DOHH2 (cell line): Measurements from ENCODE around the gene MACROD2.

ENCODE experiments used
- H3F3A ChIP-seq: fragments of 200-600 bp; sonication (generic), shearing (Covaris generic); 2 replicates; pipeline ENCODE4 v1.6.0; 2016; ENCODE audit warnings: antibody characterized with exemption, mild to moderate bottlenecking; ENCODE audit not compliant: control insufficient read depth, insufficient read depth
- H3K27ac ChIP-seq: fragments of 200-600 bp; sonication (generic); 2 replicates; pipeline ENCODE4 v1.5.1; 2014; ENCODE audit warnings: low read depth, mild to moderate bottlenecking, low read length, moderate library complexity
- H3K27me3 ChIP-seq: fragments of 200-600 bp; sonication (generic); 2 replicates; pipeline ENCODE4 v1.6.1; 2014; ENCODE audit warnings: mild to moderate bottlenecking, low read length, mixed read lengths; ENCODE audit not compliant: control insufficient read depth
- H3K36me3 ChIP-seq: fragments of 200-600 bp; sonication (generic); 2 replicates; pipeline ENCODE4 v1.6.1; 2014; ENCODE audit warnings: mild to moderate bottlenecking, low read length, moderate library complexity, mixed read lengths; ENCODE audit not compliant: control insufficient read depth
- H3K4me1 ChIP-seq: fragments of 200-600 bp; sonication (generic); 2 replicates; pipeline ENCODE4 v1.6.1; 2014; ENCODE audit warnings: mild to moderate bottlenecking, low read length, mixed read lengths; ENCODE audit not compliant: control insufficient read depth
- H3K4me2 ChIP-seq: fragments of 200-600 bp; sonication (generic); 2 replicates; pipeline ENCODE4 v1.6.0; 2014; ENCODE audit warnings: mild to moderate bottlenecking, low read length, moderate library complexity
- H3K4me3 ChIP-seq: fragments of 200-600 bp; sonication (generic); 2 replicates; pipeline ENCODE4 v1.5.1; 2014; ENCODE audit warnings: mild to moderate bottlenecking, low read length, mixed read lengths
- H3K79me2 ChIP-seq: fragments of 200-600 bp; sonication (generic); 2 replicates; pipeline ENCODE4 v1.6.1; 2014; ENCODE audit warnings: mild to moderate bottlenecking, low read length, mixed read lengths; ENCODE audit not compliant: control insufficient read depth
- H3K9me2 ChIP-seq: fragments of 200-600 bp; sonication (generic); replicated peaks from 2 replicates; pipeline ENCODE4 v1.6.1; 2014; ENCODE audit warnings: mild to moderate bottlenecking, low read length, mixed read lengths; ENCODE audit not compliant: control insufficient read depth
- H3K9me3 ChIP-seq: fragments of 200-600 bp; sonication (generic); 2 replicates; pipeline ENCODE4 v1.6.1; 2014; ENCODE audit warnings: antibody characterized with exemption, low read length, mixed read lengths; ENCODE audit not compliant: control insufficient read depth, insufficient read depth
- H4K20me1 ChIP-seq: fragments of 200-600 bp; sonication (generic); 2 replicates; pipeline ENCODE4 v1.6.0; 2014; ENCODE audit warnings: low read depth, mild to moderate bottlenecking, antibody characterized with exemption, low read length, moderate library complexity; ENCODE audit not compliant: control insufficient read depth, insufficient read depth
- EZH2phosphoT487 ChIP-seq: fragments of 200-600 bp; sonication (generic); IDR thresholded peaks from 2 replicates; pipeline ENCODE4 v1.6.1; 2017; ENCODE audit warnings: borderline replicate concordance, mild to moderate bottlenecking, antibody characterized with exemption, low read length, moderate library complexity, mixed read lengths
- TF ChIP-seq, protein P1 (sequence below): fragments of 200-600 bp; sonication (generic); IDR thresholded peaks from one replicate; pipeline ENCODE4 v1.5.1; 2014; ENCODE audit warnings: antibody characterized with exemption, mild to moderate bottlenecking, low read depth, low read length; ENCODE audit not compliant: poor library complexity, severe bottlenecking

The MACROD2 gene

GRCh38 chr20:15887387-15887786, 1892.1 kb downstream of the MACROD2 start:
- H3K4me1 ChIP-seq: no peaks in the 10 kb centered on the region
- H3F3A ChIP-seq: no peaks in the 10 kb centered on the region
- H3K27ac ChIP-seq: no peak overlapping the region
- H3K79me2 ChIP-seq: no peaks in the 10 kb centered on the region
- no peaks in the 10 kb centered on the region for H3K9me2 ChIP-seq
- no peaks in the 10 kb centered on the region for H3K9me3 ChIP-seq
- H4K20me1 ChIP-seq: no peaks in the 10 kb centered on the region
- no peak for TF ChIP-seq EZH2phosphoT487
- TF ChIP-seq, protein P1, sequence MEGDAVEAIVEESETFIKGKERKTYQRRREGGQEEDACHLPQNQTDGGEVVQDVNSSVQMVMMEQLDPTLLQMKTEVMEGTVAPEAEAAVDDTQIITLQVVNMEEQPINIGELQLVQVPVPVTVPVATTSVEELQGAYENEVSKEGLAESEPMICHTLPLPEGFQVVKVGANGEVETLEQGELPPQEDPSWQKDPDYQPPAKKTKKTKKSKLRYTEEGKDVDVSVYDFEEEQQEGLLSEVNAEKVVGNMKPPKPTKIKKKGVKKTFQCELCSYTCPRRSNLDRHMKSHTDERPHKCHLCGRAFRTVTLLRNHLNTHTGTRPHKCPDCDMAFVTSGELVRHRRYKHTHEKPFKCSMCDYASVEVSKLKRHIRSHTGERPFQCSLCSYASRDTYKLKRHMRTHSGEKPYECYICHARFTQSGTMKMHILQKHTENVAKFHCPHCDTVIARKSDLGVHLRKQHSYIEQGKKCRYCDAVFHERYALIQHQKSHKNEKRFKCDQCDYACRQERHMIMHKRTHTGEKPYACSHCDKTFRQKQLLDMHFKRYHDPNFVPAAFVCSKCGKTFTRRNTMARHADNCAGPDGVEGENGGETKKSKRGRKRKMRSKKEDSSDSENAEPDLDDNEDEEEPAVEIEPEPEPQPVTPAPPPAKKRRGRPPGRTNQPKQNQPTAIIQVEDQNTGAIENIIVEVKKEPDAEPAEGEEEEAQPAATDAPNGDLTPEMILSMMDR: no peak
- no peak overlapping the region for H3K4me2 ChIP-seq
- H3K36me3 ChIP-seq: no peaks in the 10 kb centered on the region
- H3K4me3 ChIP-seq: no peak overlapping the region
- H3K27me3 ChIP-seq: no peaks in the 10 kb centered on the region

GRCh38 chr20:15889061-15889460, 1893.7 kb downstream of the MACROD2 start:
- Histone ChIP-seq H3K4me3 (no peak overlapping the region), H3K27ac (no peak overlapping the region), H3K36me3 (no peaks in the 10 kb centered on the region), H3K79me2 (no peaks in the 10 kb centered on the region), H3K9me3 (no peaks in the 10 kb centered on the region), H4K20me1 (no peaks in the 10 kb centered on the region), H3K4me1 (no peaks in the 10 kb centered on the region), H3K9me2 (no peaks in the 10 kb centered on the region), H3K27me3 (no peaks in the 10 kb centered on the region), H3F3A (no peaks in the 10 kb centered on the region), H3K4me2 (no peak overlapping the region)
- TF ChIP-seq, protein P1: no peak
- TF ChIP-seq EZH2phosphoT487: no peak

GRCh38 chr20:15889514-15890256, 1894.4 kb downstream of the MACROD2 start:
- Histone ChIP-seq H3K9me2 (no peaks in the 10 kb centered on the region), H3K36me3 (no peaks in the 10 kb centered on the region), H3K4me2 (no peak overlapping the region)

More at GRCh38 chr20:15889514-15890256, 1894.4 kb downstream of the MACROD2 start:
- no peaks in the 10 kb centered on the region for H3F3A ChIP-seq
- no peaks in the 10 kb centered on the region for H3K27me3 ChIP-seq
- no peak overlapping the region for H3K4me3 ChIP-seq
- TF ChIP-seq, protein P1: no peak
- no peak for TF ChIP-seq EZH2phosphoT487
- no peaks in the 10 kb centered on the region for H3K4me1 ChIP-seq
- no peaks in the 10 kb centered on the region for H3K79me2 ChIP-seq
- no peak overlapping the region for H3K27ac ChIP-seq
- H3K9me3 ChIP-seq: no peaks in the 10 kb centered on the region
- no peaks in the 10 kb centered on the region for H4K20me1 ChIP-seq
